GM19328 (cell line): ENCODE data around the gene PTMA.
"Not testable (repeated sequence)": the region's sequence is repeated elsewhere in the genome, so short reads cannot be mapped to it uniquely, and the experiment has no call there.

Experiments used
- ATAC-seq: cut with Tn5 transposase; IDR thresholded peaks from one replicate; pipeline ENCODE4 v1.9.1; 2021; ENCODE audit warnings: mild to moderate bottlenecking, moderate library complexity; ENCODE audit not compliant: unreplicated experiment

The PTMA gene

DNA sequence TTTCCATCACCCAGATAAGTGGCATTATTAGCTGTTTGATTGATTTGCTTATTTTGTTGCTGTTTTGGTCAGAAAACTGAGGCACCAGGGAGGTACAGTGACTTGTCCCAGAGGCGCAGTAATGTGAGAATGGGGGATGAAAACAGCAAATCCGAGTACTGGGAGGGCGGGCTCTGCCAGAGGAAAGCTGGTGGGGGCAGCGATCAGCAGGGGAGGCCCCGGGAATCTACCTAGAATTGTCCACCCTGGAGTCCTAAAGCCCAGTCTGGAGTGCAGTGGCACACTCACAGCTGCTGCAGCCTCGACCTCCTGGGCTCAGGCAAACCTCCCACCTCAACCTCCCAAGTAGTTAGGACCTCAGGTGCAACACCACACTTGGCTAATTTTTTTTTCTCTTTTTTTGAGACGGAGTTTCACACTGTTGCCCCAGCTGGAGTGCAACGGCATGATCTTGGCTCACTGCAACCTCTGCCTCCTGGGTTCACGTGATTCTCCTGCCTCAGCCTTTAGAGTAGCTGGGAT, 17.0 kb upstream of the PTMA start:
- no peak for ATAC-seq

DNA sequence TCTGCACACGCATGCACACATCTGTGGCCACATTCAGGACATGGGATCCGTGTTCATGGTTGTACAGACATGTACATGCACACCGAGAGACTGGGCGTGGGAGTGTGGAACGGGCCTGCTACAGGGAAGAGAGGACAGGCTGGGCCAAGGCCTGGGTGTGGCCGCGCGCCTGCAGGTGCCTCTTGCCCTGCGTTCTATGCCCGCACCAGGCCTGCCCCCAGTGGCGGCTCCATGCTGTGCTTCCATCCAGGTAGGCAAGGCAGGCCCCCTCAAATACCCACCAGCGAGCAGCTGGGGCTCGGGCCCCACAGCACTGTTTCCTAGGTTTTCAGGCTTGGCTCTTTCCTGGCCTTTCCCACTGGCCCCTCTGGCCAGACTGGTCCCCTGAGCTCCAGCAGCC, 15.5 kb upstream of the PTMA start:
- no peak for ATAC-seq

DNA sequence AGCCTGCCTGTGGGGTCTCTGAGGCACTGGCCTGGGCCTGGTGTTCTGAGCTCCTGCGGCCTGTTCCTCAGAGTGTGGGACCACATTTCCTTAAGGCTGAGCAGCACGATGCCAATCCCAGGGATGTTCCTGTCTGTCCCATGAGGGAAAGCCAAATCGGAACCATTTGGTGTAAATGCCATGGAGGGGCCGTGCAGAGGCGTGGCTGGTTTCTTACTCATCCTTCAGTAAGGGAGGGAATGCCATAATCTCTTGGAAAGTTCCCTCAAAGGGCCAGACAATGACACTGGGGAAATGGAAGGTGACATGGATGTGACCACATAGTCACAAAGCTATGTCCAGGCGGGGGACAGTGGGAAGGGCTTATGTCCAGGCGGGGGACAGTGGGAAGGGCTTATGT, 14.4 kb upstream of the PTMA start:
- ATAC-seq, result no peak

DNA sequence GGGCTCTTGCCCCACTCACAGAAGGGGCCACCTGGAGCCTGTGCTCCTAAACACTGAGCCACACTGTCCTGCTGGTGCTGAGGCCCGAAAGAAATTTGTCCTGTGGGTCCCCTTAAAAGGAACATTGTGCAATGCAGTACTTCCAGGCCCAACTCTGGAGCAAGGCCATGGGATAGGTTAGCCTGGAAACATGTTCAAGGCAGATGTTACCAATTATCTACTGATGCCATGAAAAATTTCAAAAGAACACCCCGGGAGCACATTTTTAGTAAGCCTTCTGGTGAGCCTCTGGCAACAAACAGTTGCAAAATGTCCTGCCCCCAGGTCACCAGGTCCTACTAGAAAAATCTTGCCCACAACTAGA, 12.3 kb upstream of the PTMA start:
- ATAC-seq, result no peak

DNA sequence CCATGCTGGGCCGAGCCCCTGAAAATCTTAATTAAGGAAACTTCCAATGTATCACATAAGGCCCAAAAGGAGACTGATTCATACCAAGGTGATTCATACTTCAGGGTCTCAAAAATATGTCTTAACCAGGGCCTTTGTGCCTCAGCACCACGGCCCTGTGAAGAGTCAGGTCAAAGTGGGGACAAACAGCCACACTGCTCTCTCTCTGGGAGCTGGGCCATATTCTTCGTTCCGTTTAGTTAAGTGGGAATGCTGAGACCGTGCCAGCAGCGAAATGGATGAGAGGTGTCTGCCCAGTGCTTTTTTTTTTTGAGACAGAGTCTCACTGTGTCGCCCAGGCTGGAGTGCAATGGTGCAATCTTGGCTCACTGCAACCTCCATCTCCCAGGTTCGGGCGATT, 9.3 kb upstream of the PTMA start:
- no peak for ATAC-seq

DNA sequence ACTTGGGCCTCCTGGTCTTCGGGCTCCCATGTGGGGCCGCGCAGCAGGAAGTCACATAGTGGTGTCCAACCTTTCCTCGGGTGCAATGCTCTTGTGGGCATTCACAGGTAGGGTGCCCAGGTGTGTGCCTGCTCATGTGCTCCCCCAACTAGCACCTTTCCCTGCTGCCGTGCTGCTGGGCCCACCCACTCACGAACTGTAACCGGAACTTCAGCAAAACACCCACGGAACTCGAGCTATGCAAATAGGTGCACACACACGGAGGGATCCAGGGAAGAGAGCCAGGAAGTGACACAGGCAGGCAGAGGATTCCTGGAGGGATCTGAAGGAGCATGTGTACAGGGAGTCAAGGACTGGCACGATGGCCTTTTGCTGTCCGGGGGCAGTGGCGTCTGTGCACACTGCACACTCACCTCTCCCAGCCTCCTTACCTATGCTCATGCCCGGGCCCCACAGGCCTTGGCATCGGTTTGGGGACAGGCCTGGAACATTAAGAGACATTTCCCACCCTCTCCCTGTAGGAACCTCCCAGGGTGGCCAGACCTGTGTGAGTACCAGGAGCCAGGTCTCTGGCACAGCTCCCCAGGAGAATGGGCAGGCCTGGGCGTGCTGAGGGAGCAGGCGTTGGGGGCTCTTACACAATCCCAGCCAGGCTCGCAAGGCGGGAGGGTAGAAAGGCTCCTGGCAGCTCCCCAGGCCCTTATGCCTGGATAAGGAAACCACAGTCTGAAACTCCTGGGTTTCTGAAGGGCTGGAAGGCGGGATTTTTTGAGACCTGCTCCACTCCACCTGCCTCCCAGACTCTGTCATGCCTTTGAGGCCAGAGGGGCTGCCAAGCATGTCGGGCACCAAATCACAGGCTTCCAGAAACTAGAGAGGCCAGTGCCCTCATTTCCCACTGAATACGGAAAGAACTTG, 6.6 kb upstream of the PTMA start:
- no peak for ATAC-seq

DNA sequence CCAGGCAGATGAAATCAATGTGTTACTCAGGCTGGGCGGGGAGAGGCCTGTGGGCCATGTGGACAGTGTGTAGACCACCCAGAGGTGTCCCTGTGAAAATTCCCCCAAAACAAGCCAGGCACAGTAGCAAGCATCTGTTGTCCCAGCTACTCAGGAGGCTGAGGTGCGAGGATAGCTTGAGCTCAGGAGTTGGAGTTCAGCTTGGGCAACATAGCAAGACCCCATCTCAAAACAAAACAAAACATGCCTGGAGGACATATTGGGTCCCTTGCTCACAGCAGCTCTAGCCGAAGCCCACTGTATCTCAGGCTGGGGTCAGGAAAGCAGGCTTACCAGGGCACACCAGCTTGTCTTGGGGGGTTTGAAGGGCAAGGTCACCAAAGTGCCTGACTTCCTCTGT, 4.3 kb upstream of the PTMA start:
- ATAC-seq, result no peak

DNA sequence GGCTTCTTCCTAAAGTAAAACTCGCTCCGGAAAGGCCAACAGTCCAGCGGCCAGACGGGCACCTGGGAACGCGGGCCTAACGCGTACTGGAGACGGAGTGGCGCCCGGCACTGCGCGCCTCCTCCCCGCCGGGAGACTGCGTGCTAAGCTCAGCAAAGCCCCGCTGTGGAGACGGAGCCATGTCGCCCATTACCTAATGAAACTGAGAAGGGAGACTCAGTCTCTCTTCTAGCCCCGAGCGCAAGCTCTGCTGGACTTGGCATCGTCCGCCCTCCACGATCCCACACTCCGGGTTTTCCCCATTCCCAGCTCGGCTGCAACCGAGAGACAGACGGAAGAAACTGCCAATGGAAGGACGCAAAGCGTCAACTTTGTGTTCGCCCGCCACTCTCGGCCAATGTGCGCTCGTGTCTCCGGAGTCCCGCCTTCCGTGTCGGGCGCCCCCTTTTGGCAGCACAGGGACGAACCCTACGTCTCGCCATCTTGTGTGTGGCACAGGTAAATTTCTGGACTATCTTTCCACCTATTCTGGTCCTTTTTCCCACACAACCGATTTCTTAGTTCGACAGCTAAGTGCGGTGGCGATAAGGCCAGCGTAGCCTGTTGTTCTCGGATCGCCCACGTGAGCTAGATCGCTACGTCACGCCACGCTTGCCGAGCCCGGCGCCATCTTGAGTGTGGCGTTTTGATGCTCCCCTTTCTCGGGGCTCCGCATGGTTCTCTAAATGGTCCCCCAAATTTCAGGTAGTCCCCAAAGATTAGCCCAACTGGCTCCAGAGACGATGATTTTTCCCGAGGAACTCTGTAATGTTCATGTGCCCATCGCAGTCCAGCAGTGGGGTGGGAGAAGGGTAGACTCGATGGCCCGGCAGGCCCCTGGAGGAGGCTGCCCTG, 1.3 kb upstream of the PTMA start:
- ATAC-seq, result peak; percentile 33

DNA sequence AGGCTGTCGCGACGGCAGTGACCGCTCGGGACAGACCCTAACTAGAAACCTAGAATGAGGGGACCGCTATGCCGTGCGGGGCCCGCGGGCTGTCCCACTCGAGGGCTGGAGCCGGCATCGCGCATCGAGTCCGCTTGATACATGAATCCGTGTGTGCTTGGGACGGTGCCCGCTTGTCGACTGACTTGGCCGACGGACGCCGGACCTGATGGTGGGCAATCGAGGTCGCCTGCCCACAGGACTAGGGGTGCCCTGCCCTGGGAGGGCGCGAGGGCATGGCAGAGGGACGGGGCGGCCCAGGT, 749 bp upstream of the PTMA start:
- ATAC-seq, result no peak

DNA sequence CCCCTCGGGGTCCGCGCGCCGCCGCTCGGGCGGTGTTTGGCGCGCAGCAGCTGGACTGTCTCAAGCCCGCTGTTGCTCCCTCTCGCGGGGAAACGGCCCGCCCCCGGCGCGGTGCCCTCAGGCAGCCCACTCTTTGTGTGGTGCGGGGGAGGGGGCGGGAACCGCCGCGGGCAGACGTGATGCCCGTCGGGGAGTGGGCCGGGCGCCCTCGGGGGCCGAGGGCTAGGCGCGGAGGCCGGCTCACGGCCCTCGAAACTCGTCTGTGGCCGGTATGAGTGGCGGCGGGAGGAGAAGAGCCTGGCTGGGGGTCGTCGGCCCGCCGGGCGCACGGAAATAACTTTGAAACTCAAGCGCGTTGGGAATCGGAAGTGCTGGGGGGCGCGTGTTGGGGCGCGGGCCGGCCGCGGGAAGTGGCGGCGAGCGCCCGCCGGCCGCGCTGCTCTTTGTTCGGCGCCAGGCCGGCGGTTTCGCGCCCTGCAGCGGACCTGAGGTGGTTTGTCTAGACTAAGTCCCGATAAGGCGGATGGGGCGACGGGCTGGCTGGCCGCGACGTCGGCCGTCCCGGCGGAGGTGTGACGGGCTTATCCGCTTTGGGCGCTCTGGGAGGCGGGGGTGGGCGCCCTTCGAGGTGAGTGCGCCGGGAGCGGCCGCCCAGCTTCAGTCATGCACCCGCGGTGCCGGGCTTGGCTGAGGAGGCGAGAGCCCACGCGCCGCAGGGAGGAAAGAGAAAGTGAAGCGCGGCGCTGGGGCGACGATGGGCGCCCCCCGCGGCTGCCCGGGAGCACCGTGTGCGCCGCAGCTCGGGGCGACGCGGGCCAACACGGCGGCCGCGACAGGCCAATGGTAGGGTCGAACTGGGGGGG, 679 bp downstream of the PTMA start:
- ATAC-seq, result no peak

DNA sequence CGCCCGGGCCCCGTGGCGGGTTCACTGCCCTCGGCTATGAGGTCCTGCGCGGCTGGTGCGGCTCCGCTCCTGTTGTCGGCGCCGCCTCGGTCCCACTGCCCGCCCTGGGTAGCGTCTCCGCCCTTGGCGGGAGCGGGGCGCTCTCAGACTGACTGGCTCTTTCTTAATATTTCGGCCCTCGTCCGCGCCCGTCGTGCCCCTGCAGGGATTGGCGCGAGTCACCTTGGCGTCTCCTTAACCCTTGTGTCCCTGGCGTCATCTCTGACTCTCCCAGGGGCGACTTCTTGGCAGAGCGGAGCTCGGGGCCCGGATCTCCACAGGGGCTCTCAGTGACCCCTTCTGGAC, 1.3 kb downstream of the PTMA start:
- ATAC-seq, result no peak

DNA sequence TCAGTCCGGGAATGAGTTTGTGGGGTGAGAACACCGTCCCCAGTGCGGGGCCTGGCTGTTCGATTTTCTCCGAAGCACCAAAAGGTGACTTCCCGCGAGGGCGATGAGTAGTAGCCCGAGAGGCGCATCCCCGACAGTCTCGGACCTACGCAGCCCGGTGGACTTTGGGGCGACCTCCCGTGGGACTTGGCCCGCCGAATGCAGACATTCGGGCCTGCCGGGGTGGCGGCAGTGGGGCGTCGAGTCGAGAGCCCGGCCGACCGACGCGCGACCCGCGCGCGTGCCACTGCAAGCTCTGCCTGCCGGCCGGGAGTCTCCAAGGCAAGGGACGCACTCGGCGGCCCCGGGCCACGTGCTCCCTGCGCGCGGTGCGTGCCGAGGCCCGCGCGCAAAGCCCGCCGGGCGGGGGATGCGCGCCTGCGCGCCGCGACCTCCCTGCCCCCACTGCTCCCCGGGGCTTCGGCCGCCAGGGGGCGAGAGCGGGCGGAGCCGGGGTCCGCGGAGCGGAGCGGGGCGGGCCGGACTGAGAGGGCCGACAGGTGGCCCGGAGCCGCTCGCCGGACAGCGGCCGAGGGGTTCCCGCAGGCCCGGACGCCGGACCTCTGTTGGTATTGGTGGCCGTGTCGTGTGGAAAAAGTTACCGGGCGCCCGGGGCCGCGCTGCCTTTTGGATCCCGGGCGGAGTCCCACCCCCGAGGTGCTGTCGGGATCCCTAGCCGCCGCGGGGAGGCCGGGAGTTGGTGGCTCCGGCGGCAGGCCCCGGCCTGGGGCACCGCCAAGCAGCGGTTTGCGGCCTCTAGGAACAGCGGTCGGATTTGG, 1.9 kb downstream of the PTMA start:
- peak; percentile 15 for ATAC-seq

DNA sequence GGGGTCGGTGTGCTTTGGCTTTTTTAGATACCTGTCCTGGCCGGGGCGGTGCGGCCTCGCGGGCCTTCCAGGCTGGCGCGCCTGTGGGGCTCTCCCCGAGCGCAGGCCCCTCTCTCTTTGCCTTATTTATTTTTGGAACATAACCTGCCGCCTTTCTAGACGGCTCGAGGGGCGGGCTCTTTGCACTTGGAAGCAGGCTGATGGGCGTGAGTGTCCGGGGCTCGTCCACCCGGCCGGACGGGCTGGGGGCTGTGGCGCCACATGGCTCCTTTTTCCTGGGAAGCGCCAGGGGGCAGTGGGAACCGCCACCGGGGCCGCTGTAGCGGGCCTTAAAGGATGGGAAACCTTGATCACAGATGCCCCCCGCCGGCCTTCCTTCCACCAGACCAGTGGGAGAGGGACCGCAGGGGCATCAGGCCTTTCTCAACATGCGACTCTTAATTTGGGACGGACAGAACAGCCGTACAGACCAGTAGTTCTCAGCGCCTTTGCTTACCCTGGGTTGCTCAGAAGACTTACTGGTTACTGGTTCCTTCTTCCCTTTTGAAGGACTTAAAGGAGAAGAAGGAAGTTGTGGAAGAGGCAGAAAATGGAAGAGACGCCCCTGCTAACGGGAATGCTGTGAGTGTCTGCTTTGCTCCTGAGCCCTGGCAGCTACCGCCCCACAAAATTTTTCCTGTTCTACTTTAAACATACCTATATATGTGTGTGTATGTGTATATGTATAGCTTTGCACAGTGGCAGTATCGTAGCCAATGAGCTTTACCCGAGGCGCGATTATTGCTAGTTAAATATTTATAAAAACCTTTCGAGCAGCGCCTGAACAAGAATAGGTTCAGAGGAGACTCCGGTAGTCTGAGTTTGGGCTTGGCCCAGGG, 2.7 kb downstream of the PTMA start:
- no peak for ATAC-seq

DNA sequence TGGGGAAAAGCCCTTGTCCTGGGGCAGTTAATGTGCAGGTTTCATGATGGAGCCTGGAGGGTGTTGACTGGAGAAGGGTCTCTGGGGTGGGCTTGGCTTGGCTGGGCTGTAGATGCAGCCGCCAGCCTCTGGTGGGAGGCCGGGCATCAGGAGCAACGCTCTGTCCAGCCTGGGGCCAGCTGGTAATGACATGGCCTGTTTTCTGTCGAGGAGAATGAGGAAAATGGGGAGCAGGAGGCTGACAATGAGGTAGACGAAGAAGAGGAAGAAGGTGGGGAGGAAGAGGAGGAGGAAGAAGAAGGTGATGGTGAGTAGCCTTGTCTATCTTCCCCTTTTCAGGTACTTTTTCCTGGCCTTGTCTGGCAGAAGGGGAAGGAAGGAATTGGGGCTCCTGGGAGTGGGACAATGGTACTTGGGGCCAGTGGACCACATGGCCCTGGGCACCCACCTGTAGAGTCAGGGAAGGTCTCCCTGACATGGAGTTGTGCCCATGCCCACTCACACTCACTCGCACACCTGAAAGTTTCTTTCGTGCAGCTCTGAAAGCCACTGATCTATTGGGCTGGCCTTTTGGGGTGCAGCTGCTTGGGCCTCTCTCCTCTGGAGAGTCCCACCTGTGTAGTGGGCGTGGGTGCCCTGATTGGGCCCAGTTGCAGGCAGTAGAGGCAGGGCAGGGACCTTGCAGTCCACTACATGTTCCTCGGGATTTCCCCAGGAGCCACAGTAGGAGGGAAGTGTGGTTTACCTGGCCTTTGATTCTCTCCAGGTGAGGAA, 3.5 kb downstream of the PTMA start:
- ATAC-seq, result no peak

DNA sequence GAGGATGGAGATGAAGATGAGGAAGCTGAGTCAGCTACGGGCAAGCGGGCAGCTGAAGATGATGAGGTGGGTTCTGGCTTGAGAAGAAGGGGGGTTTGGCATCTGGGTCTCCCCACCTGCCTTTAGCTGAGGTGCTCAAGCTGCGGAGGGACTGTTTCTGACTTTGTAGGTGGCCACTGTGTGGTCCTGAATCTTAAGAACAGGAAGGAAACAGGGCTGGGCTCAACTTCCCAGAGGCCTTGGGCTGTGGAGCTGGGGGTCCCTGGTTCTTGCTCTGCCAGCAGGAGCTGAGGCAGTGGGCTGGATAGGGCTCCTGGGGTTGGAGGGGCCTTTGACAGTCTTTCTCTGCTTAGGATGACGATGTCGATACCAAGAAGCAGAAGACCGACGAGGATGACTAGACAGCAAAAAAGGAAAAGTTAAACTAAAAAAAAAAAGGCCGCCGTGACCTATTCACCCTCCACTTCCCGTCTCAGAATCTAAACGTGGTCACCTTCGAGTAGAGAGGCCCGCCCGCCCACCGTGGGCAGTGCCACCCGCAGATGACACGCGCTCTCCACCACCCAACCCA, 4.2 kb downstream of the PTMA start:
- not testable (repeated sequence) for ATAC-seq

DNA sequence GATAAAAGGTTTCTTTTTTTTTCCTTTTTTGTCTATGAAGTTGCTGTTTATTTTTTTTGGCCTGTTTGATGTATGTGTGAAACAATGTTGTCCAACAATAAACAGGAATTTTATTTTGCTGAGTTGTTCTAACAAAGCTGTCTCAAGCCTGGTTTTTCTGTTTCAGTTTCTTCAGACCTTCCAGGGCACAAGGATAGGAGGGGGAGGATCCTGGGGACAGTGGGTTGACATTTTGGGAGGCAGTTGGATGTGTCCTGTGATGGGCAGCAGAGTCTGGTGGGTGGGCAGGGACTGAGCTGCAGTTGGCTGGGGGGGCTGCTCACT, 5.0 kb downstream of the PTMA start:
- not testable (repeated sequence) for ATAC-seq

DNA sequence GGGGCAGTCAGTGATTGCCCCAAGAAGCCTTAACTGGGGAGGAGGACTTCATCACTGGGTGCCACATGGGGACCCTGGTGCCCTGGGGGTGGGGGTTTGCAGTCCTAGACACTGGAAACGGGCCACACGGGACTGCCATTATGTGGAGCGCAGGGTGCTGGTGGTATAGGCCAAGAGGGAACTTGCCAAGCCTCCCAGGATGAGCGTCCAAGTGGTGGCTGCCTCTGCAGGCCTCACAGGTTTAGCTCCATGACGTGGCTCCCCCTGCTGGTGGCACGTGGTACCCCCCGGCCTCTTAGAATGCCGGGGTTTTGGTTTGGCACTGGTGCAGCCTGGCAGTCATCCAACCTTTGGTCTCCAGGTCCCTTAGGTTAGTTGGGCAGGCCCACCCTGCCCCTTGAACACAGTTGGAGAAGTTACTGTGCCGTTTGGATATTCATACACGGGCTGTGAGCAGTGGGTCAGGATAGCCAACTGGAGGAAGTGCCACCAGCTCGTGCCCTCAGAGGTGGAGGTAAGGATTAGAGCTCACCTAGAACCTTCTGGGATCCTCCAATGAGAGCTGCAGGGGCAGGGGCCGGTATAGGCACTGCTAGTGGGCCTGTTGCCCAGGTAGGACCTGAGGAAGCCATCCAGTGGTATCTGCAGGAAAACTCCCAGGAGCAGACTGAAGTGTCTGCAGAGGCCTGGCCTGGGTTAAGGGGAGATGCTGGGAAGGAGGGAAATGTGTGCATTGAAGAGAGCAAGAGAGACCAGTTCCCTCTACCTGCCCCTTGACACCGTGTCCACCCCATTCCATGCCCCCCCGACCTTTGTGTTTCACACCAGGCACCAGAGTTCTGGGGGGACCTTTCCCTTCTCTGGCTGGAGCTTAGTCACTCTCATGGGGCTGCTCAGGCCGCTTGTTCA, 5.7 kb downstream of the PTMA start:
- ATAC-seq, result no peak
